ENCODE measurements around the gene MAGI1.

The MAGI1 gene

GRCh38 chr3:66010739-66011655 lies 27.7 kb downstream of the MAGI1 start:
- DNase-seq, result peak; percentile 25

DNA sequence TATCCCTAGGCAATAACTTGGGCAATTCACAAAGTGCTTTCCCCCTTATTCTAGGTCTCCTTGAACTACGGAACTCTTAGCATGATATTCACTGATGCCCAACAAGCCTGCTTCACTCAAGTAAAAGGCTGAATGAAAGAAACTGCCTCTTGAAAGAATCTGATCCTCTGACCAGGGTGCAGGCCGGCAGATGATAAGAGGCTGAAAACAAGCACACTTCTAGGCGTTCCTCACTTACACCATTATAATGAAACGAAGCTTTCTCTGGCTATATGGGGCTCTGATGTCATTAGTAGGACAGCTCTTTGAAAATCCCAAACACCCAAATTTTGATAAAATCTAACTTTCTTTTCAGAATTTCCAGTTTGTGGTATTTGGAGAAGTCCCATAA lies 28.4 kb downstream of the MAGI1 start:
- no peak for DNase-seq

DNA sequence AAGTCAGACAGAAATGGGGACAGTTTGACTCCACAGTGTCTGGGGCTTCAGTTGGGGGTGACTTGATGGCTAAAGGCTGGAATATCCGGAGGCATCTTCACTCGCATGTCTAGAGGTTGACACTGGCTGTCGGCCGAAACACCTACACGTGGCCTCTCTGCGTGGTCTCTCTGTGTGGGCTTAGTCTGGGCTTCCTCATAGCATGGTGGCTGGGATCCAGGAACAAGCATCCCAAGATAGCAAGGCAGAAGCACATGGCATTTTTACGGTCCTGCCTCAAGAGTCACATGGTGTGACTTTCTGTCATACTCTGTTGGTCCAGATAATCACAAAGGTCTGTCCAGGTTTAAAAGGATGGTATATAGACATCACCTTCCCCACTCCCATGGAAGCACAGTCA lies 34.5 kb downstream of the MAGI1 start:
- no peak for DNase-seq

DNA sequence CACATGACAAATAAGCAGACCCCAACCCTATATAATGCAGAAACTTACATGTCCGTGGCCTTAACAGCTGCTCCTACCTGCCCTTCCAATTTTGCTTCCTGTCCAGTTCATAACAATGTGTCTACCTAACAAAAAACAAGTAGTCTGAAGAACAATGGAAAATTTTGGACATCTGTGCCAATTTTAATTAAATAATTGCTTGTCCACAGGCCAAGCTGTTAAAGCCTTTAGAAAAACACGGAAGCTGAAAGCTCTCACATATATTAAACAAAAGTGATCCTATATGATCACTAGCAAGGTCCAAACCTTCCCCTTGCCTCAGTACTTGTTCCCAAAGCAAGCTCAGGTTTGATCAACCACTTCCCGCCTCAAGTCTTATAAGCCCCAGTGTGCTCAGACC lies 37.1 kb downstream of the MAGI1 start:
- no peak for DNase-seq

- DNase-seq, result no peak
Measured at GRCh38 chr3:66000506-66000905, 38.2 kb downstream of the MAGI1 start.

DNA sequence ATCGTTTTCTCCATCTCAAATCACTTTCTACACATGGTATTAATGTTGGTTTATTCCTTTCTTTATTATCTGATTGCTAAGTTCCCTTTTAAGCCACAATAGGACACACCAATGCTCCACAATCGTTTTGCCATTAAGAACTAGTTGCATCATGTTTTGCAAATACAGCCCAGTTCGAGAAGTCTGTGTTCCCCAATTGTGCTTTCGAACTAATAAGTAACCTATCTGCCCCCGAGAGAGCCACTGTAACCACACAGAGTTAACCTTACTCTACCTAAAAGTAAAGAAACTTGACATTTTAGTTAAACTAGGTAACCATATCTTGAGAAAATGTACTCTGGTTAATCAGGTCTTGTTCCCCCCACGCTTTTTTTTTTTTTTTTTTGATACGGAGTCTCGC lies 39.1 kb downstream of the MAGI1 start:
- DNase-seq, result no peak

GRCh38 chr3:65996589-65996988 lies 42.1 kb downstream of the MAGI1 start:
- DNase-seq, result no peak

- no peak for DNase-seq
Measured at GRCh38 chr3:65995515-65995914, 43.2 kb downstream of the MAGI1 start.

DNA sequence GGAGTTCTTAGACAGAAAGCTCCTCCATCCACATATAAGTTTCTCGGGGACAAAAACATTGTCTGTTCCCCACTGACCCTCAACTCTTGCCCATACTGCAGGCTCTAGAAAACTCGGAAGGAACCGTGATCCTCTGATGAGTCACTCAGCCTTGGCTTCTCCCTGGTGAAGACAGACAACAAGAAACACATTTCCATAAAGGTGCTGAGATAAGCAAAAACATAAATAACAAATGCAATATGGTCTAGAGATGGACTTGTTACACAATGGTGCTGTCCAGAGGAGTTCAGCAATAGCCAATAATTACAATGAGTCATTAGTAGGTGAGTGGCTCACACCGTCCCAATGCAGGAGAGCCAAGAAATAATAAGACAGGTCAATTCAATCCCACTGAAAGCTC lies 43.7 kb downstream of the MAGI1 start:
- DNase-seq, result no peak

- no peak for DNase-seq
Measured at GRCh38 chr3:65993134-65993900, 45.4 kb downstream of the MAGI1 start.

GRCh38 chr3:65992106-65992505 lies 46.6 kb downstream of the MAGI1 start:
- no peak for DNase-seq

- DNase-seq, result no peak
Measured at GRCh38 chr3:65988411-65989180, 50.1 kb downstream of the MAGI1 start.

DNA sequence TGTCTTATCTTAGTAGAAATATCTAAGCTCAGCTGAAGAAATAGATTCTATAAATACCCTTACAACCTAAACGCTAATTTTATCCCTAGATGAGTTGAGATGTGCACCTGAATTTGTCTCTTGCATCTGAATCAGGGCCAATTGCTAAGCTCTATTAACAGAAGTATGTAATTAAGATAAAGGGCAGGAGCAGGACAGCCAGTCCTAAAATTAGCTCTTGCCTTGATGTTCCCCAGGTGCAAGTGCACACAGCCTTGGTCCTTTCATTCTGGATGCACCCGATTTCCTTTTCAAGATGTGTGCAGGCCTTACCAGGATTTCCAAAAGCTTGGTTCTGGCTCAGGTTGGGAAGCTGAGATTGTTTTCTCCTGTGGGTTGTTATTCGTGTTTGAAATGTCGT lies 52.4 kb downstream of the MAGI1 start:
- no peak for DNase-seq

GRCh38 chr3:65984975-65985374 lies 53.7 kb downstream of the MAGI1 start:
- DNase-seq, result no peak

- DNase-seq, result no peak
Measured at GRCh38 chr3:65983100-65983499, 55.6 kb downstream of the MAGI1 start.

- DNase-seq, result no peak
Measured at GRCh38 chr3:65979731-65980130, 59.0 kb downstream of the MAGI1 start.

DNA sequence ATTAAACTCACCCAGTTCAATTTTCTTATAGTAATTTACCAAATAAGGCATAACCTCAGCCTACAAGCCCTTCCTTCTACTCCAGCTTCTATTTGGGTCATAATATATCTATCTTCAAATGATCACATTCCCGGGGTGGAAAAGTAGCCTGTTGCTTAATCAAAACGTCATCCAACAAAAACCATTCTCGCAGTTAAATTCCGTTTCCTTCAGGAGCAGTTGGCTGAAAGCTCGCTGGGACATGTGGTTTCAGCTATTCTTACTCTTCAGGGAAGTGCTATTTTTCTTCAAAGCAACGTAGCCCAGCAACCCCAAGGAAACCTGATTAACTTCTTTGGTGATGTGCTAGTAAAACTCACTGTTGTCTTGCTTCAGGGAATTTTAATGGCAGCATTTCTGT lies 59.6 kb downstream of the MAGI1 start:
- no peak for DNase-seq

DNA sequence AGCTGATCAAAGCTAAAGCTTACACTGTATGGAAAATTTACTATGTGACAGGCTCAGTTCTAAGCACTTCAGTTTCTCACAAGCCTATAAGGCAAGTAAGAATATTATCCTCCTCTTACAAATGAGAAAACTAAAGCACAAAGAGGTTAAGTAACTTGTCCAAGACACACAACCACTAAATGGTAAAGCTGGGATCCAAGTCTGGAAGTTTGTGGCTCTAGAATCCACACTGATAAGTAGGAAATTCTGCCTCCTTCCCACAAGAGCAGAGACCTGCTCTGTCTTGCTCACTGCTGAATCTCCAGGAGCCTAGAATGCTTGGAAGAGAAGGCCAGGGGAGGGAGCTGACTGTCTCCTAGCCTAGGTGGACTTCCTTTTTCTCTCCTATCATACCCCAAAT lies 60.6 kb downstream of the MAGI1 start:
- no peak for DNase-seq

DNA sequence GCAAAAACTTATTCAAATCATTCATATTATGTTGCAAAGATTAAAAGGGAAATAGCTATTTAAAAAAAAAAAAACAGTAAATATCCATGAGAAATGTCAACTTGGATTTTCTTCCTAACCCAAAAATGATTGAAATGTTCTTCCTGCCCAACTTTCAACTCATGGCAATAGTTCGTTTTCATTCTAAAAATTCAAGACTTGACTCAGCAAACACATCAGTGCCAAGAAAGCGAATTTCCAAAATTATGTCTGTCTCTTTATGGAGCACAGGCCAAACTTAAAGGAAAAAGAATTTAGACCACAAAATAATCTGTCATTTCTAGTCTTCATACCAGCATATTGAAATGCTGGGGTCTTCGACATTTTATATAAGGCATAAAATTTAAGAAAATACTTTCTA lies 63.7 kb downstream of the MAGI1 start:
- no peak for DNase-seq

DNA sequence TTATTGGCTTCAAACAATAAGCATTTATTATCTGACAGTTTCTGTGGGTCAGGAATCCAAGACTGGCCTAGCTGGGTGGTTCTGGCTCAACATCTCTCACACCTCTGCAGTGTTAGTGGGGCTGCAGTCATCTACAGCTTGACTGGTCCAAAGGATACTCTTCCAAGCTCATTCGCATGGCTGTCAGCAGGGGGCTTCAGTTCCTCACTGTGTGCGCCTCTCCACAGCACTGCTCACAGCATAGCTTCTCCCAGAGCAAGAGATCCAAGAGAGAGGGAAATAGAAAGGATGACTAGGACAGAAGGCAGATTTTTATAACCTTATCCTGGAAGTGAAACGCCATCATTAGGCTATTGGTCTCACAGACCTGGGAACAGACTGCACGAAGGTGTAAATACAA lies 64.2 kb downstream of the MAGI1 start:
- DNase-seq, result no peak

DNA sequence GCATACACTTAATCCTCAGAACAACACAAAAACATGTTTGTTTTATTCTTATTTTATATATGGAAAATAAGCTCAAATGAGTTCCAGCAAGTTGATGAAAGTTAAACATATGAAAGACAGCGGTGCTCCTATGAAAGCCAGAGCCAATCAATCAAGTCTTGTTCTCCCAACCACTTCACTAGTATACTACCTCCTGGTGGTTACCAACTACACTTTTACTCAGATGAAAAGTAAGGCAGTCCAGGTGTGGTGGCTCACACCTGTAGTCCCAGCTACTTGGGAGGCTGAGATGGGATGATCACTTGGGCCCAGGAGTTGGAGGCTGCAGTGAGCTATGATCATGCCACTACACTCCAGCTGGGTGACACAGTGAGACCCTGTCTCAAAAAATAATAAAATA lies 66.0 kb downstream of the MAGI1 start:
- DNase-seq, result no peak

DNA sequence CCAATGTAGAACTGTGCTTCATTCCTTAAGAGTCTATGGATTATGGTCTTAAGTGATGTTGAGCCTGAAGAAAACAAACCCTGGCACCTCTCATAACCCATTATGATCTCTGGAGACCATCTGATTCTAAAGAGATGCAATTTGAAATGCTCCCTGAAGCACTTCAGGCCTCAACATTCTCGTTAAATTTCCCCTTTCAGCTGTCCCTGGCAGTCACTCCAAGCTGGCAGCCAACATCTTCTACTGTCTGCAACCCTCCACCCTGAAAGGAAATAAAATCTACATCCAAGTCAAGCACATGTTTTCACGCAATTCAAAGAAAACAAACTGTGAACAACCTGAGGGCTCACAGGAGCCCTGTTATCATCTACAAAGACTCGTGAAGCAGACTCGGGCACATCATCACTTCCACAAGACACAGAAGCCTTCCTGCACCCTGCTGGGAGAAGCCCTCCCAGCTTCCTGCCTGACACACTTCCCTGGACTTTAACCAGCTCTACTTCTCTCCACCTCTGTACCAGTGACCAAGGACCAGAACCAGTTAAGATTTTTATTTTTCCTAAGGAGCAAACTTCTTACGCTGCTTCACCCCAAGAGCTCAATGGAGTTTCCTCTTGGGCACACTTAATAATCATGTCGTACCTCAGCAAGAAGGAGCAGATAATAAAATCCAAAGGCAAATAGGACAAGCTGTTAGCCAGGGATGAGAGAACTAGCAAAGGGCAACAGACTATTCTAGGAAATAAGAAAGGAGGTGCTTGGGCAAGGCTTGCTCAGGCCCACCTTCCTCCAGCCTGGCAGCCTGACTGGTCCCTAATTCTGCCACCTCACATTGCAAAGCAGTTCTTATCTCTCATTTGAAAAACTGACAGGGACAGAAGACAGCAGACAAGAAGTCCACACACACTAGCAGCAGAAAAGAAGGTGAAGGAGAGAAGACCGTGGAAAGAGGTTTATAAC lies 67.1 kb downstream of the MAGI1 start:
- peak; percentile 35 for DNase-seq
